Inflammatory macrophage treated with lipopolysaccharide for 4 hours (primary cell): Measurements from ENCODE around the gene MRPS18A.

ENCODE experiments used
- DNase-seq: peaks from one replicate; pipeline ENCODE4 v3.0.0-alpha.2; 2020

The MRPS18A gene

GRCh38 chr6:43695967-43696291 is 8.3 kb upstream of the MRPS18A start:
- no peak for DNase-seq

DNA sequence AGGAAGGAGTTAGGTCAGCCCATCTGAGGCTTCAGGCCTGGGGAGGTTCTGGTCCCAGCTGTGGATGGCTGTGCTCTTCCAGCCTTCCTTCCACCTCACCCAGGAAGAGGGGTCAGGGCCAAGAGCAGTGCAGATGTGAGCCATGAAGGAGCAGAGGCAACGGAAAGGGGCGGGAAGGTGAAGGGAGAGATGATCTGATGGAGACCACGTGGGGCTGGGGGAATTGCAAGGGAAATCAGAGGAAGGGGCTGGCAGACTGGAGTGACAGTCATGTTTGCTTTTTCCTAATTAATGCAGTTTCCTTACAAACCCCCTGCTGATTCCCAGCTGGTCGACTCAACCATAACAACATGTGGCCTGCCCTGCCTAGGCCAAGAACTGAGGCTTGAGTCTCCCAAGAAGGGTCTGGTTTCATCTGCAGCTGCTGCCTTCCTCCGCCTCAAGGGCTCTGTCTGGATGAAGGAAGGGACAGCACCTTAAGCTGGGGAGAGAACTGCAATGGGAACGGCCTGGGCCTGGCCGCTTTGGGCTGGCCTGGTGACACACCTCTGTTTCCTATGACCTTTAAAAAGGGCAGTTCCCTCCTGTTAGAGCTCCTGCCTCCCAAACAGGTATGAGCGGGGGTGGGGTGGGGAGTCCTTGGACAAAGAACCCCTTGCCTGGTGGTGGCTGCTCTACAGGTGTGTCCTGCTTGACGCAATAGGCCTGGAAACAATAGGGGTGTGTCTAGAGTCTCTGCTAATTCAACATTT is 7.8 kb upstream of the MRPS18A start:
- no peak for DNase-seq

DNA sequence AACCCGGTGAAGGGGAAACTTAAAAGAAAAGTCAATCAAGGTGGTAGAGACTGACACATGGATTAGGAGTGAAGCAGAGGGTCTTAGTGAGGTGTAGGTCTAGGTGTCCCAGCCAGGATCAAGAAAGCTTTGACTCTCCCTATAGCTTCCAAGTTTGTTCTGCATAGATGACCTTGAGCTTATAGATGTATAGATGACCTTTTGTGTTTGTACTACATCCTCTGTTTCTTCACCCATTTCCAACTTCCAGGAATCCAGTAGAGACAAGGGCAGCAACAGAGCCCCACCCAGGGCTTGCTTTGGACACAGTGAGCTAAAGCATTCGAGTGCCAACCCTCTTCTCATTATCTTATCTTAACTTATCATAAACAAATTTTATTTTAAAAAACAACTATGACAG is 1.8 kb upstream of the MRPS18A start:
- no peak for DNase-seq

DNA sequence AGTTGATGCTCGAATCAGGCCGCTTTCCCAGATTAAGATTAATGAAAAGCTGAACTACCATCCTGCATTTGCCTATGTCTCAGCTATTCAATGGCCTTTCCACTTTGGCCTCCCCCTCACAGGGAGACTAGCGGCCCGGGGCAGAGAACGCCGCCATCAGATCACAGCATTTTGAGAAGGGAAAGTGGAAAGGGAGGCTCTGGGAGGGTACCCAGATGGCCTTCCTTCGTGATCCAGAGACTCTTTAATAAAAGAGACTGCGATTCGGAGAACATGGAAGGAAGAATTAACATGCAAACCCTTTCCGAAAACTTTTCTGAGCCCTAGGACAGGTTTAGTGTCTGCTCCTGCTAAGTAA is 533 bp downstream of the MRPS18A start:
- DNase-seq = peak; percentile 8

DNA sequence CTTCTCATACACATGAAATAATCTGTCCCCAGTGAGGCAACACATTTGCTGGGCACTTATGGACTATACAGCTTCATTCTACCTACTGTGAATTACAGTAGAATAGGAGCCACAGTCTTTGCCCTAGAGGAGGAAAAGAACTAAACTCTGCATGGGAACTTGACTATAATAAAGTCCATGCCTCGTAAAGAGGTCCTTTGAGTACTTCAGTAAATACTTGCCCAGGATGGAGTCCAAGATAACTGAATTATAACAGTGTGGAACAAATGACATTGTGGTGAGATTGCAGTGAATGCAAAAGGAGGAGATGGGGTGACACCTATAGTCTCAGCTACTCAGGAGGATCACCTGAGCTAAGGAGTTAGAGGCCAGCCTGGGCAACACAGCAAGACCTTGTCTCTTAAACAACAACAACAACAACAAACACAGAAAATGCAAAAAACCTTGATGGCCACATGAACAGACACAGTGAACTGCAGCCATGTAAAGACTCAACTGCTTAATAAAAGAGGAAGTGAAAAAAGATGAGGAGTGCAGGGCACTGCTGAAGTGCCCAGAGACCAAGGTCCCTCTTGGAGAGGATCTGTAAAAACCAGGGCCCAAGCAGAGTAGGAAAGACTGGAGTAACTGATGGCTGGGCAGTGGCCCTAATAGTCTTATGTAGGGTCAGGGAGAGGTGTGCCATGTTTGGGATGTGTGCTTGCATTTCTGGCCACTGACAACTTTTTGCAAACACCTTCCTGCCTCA is 3.7 kb downstream of the MRPS18A start:
- peak; percentile 35 for DNase-seq

GRCh38 chr6:43682724-43683429 is 4.7 kb downstream of the MRPS18A start:
- no peak for DNase-seq

DNA sequence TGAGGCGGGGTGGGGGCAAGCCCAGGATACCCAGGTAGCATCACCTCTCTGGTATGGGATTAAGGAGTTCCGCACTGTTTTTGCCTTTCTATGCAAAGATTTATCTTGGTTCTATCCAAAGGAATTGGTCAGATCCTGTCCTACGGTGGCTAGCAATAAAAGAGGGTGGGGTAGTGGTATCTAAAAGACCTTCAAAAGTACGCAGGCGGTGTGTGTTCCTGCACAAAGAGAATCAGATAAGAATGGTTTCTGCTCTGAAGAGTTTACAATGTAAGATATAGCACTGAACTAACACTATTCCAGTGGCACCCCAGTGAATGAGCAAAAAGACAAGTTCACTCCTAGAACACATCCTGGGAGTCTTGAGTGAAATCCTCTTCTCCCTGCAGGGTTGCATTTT is 6.3 kb downstream of the MRPS18A start:
- no peak for DNase-seq

GRCh38 chr6:43680308-43681200 is 7.0 kb downstream of the MRPS18A start:
- DNase-seq = no peak

DNA sequence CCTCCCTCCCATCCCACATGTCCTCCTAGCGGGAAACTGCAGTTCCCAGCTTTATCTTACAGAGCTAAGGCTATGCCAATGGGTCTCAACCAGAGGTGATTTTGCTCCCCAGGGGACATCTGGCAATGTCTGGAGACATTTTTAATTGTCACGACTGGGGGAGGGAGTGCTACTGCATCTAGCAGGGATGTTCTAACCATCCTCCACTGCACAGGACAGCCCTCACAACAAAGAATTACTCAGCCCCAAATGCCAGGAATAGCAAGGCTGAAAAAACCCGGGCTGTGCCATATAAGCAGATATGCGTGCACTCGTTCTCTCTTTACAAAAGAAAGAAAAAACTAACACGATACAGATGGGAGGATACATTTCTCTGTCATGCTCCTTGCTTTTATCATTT is 8.5 kb downstream of the MRPS18A start:
- DNase-seq = no peak

- no peak for DNase-seq
Observed at GRCh38 chr6:43678341-43678740, 9.2 kb downstream of the MRPS18A start.

DNA sequence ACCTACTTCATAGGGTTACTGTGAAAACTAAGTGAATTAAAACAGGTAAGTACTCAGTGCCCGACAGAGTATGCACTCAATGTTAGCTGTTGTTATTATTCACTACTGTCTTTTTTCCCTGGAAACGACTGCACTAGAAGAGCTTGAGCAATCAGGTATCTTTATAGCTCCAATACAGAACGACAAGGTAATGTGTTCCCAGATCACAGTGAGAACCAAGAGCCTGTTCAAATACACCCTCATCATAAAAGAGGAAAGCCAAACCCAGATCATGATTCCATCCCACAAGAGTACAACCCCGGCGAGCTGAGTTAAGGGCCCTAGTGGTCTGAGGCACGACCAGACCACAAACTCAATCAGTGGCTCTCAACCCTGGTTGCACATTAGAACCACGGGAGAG is 9.8 kb downstream of the MRPS18A start:
- DNase-seq = no peak

GRCh38 chr6:43676962-43677606 is 10.5 kb downstream of the MRPS18A start:
- no peak for DNase-seq

DNA sequence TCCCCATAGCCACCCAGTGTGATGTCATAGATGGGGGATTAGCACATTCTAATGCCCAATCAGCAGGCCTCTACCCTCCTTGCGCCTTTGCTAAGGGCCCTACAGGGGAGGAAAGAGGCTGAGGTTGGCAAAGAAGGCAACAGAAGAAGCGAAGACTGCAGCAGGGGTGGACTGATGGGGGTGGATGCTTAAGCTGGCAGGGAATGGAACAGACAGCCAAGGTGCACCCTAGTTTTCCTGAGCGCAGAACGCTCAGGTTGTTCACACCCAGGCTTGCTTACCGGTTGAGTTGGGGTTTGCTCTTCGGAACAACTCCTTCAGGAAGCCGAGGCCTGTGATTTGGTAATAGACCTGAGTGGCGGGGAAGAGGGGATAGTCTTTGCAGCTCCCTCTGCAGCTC is 12.7 kb downstream of the MRPS18A start:
- DNase-seq = no peak

GRCh38 chr6:43674291-43674690 is 13.3 kb downstream of the MRPS18A start:
- no peak for DNase-seq

DNA sequence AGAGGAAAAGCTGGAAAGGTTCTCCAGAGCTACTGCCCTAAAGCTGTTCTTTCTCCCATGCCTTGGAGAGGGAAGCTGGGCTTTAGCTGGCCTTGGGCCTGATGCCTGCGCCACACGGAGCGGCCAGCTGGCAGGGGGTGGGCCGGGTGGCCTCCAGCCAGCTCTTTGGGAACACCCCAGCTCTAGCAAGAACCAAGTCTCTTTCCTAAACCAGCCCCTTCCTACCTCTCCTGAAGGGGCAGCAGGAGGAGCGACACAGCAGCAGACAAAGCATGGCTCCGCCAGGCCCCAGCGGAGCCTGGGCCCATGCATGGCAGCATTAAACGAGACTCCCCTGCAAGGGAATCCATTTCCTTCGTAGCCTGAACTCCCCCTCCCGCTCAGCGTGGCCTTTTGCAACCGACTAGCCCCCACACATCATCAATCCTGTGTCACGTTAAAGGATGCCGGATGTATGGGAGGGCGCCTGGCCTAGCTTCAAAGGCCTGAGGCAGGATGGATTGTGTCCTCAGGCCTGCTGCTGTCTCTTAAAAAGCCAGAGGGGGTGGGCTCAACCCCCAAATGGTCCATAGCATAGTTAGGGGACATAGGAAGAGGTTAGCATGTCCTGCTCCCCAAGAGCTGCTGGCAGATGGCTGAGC is 14.0 kb downstream of the MRPS18A start:
- DNase-seq = no peak

- peak; percentile 7 for DNase-seq
Observed at GRCh38 chr6:43671801-43672690, 15.5 kb downstream of the MRPS18A start.

DNA sequence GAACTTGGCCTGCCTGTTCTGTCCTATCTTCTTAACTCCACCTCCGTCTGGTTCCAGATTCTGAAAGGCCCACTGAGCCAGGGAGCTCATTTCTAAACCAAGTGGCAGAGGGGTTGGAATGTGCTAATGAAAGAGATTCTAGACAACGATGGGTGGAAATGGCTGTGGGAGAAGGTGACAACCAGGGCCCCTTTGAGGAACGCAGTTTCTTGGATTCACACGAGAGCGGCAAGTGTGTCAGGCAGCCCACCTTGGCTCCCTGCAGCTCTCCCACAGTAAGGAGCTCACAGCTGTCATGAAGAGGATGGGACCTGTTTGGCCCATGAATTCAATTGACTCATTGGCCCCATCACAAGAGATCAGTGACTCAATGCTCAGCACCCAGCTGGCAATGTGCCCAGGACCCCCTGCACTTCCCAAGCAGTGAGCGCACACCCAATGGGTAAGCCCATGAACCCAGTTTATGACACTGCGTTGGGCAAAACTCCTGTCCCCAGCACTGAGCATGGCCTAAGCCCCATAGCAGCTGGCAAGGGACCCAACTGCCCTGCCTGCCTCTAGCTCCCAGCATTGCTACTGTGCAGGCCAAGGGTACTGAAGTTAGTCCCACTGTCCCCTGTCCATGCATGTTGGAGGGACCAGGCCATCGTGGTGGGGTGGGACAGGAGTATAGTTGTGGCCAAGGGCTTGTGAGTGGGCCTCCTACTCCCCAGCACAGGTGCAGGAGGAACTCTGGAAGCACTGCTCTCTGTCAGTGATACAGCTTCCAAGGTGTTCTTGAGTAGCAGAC is 16.4 kb downstream of the MRPS18A start:
- no peak for DNase-seq

GRCh38 chr6:43670623-43670986 is 17.0 kb downstream of the MRPS18A start:
- no peak for DNase-seq

DNA sequence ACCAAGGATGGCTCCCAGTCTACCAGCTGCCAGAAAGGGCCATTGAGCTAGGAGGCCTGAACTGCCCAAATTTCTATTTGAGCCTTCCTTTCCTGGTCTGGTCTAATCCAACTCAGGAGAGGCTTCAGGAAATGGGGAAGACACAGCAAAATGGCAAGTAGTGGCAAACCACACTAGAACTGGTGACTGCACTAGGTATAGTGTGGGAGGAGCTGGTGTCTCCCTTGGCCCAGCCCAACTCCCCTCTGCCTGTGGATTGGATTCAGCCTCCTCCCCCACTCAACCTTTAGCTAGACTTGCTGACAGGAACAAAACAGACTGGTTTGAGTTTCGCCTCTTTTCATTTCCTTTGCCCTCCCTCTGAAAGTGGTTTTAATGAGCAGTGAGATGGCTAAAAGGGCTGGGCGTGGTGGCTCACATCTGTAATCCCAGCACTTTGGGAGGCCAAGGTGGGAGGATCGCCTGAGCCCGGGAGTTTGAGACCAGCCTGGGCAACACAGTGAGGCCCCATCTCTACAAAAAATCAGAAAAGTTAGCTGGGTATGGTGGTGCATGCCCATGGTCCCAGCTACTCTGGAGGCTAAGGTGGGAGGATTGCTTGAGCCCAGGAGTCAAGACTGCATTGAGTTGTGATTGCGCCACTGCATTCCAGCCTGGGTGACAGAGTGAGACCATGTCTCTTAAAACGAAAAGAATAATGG is 17.5 kb downstream of the MRPS18A start:
- DNase-seq = peak; percentile 19
